Measurements from ENCODE around the gene ANKLE2. TPM values are rescaled to one million over a fixed set of nuclear protein-coding genes. Genes with fewer than 3 reads are reported as not detected.

The ANKLE2 gene
- total RNA-seq, 4 donors from 2014 or later, result 33.1 to 61.5 (median 49.9) TPM

GRCh38 chr12:132748319-132748718, 13.3 kb downstream of the ANKLE2 start:
- peaks cover 0 to 100% of the 10 kb centered on the region in 2 donors for H3K36me3 ChIP-seq

GRCh38 chr12:132747896-132748295, 13.7 kb downstream of the ANKLE2 start:
- Histone ChIP-seq H3K4me1 (no peaks in the 10 kb centered on the region), H3K9me3 (no peaks in the 10 kb centered on the region), H3K36me3 (peaks cover 0 to 100% of the 10 kb centered on the region in 2 donors), H3K27ac (no peak overlapping the region), H3K27me3 (no peaks in the 10 kb centered on the region), H3K4me3 (no peak overlapping the region)
- no peak for ATAC-seq
- no peak for TF ChIP-seq EP300 (IDR thresholded peaks at IDR 0.05)
- WGBS, 2 donors (ENCODE audit: low coverage in 1 of 2), result 90% methylated on average over 2 of the region's 22 CpGs; no CpG with 5 or more reads in 1 of the 2 donors

More at GRCh38 chr12:132748319-132748718, 13.3 kb downstream of the ANKLE2 start:
- no peak for TF ChIP-seq EP300 (IDR thresholded peaks at IDR 0.05)
- TF ChIP-seq POLR2A (IDR thresholded peaks at IDR 0.05), result no peak
- TF ChIP-seq POLR2AphosphoS5 (IDR thresholded peaks at IDR 0.05), result no peak
- no peak for TF ChIP-seq CTCF (IDR thresholded peaks at IDR 0.05)
- no peaks in the 10 kb centered on the region for H3K9me3 ChIP-seq
- H3K27ac ChIP-seq, result no peak overlapping the region
- H3K4me3 ChIP-seq, result no peak overlapping the region
- no peak for ATAC-seq
- H3K4me1 ChIP-seq, result no peaks in the 10 kb centered on the region
- H3K27me3 ChIP-seq, result no peaks in the 10 kb centered on the region
- WGBS, 2 donors (ENCODE audit: low coverage in 1 of 2), result 96% methylated on average over 4 of the region's 10 CpGs; no CpG with 5 or more reads in 1 of the 2 donors

- ATAC-seq, result no peak
- Histone ChIP-seq H3K4me3 (no peak overlapping the region), H3K4me1 (no peaks in the 10 kb centered on the region), H3K9me3 (no peaks in the 10 kb centered on the region), H3K27me3 (no peaks in the 10 kb centered on the region), H3K36me3 (peaks cover 0 to 100% of the 10 kb centered on the region in 2 donors), H3K27ac (no peak overlapping the region)
- WGBS, 2 donors (ENCODE audit: low coverage in 1 of 2), result 100% methylated on average over 2 of the region's 11 CpGs; no CpG with 5 or more reads in 1 of the 2 donors
- TF ChIP-seq POLR2AphosphoS5 (IDR thresholded peaks at IDR 0.05) (no peak), POLR2A (IDR thresholded peaks at IDR 0.05) (no peak), CTCF (IDR thresholded peaks at IDR 0.05) (no peak), EP300 (IDR thresholded peaks at IDR 0.05) (no peak)
Measured at GRCh38 chr12:132747395-132747794, 14.2 kb downstream of the ANKLE2 start.

- 93% methylated on average over 1 of the region's 3 CpGs; no CpG with 5 or more reads in 1 of the 2 donors for WGBS, 2 donors (ENCODE audit: low coverage in 1 of 2)
- no peaks in the 10 kb centered on the region for H3K27me3 ChIP-seq
- H3K27ac ChIP-seq, result no peak overlapping the region
- no peak for TF ChIP-seq POLR2AphosphoS5 (IDR thresholded peaks at IDR 0.05)
- no peaks in the 10 kb centered on the region for H3K4me1 ChIP-seq
- no peaks in the 10 kb centered on the region for H3K9me3 ChIP-seq
- ATAC-seq, result no peak
- H3K36me3 ChIP-seq, result peaks cover 0 to 100% of the 10 kb centered on the region in 2 donors
- no peak overlapping the region for H3K4me3 ChIP-seq
Measured at GRCh38 chr12:132746613-132747012, 15.0 kb downstream of the ANKLE2 start.

GRCh38 chr12:132743831-132744230, 17.8 kb downstream of the ANKLE2 start:
- H3K9me3 ChIP-seq, result no peaks in the 10 kb centered on the region
- ATAC-seq, result no peak
- peaks cover 0 to 100% of the 10 kb centered on the region in 2 donors for H3K36me3 ChIP-seq
- no peak overlapping the region for H3K27ac ChIP-seq
- H3K4me3 ChIP-seq, result no peak overlapping the region
- no peaks in the 10 kb centered on the region for H3K4me1 ChIP-seq
- H3K27me3 ChIP-seq, result no peaks in the 10 kb centered on the region
- 88 to 92% methylated on average over 5 to 13 of the region's 13 CpGs for WGBS, 2 donors (ENCODE audit: low coverage in 1 of 2)
- TF ChIP-seq EP300 (IDR thresholded peaks at IDR 0.05) (no peak), POLR2AphosphoS5 (IDR thresholded peaks at IDR 0.05) (no peak), CTCF (IDR thresholded peaks at IDR 0.05) (no peak), POLR2A (IDR thresholded peaks at IDR 0.05) (no peak)

- no peaks in the 10 kb centered on the region for H3K9me3 ChIP-seq
- peaks cover 0 to 100% of the 10 kb centered on the region in 2 donors for H3K36me3 ChIP-seq
- ATAC-seq, result no peak
- no peak overlapping the region for H3K4me3 ChIP-seq
- H3K27me3 ChIP-seq, result no peaks in the 10 kb centered on the region
- H3K27ac ChIP-seq, result no peak overlapping the region
- no peak for TF ChIP-seq CTCF (IDR thresholded peaks at IDR 0.05)
- no peak for TF ChIP-seq POLR2AphosphoS5 (IDR thresholded peaks at IDR 0.05)
- no peak for TF ChIP-seq POLR2A (IDR thresholded peaks at IDR 0.05)
- no peak for TF ChIP-seq EP300 (IDR thresholded peaks at IDR 0.05)
- 82 to 87% methylated on average over 8 of the region's 8 CpGs for WGBS, 2 donors (ENCODE audit: low coverage in 1 of 2)
- no peaks in the 10 kb centered on the region for H3K4me1 ChIP-seq
Measured at GRCh38 chr12:132741620-132742019, 20.0 kb downstream of the ANKLE2 start.
